Liver (tissue), 9 donors: Measurements from ENCODE around the gene MON2. TPM values are rescaled to one million over a fixed set of nuclear protein-coding genes. Genes with fewer than 3 reads are reported as not detected.

Experiments
- DNase-seq: peaks from one replicate; pipeline ENCODE4 v3.0.0-alpha.2; 2017; ENCODE audit warnings: low spot score
- H3K27ac ChIP-seq, 2 donors: one replicate each; pipeline ENCODE4 v1.7.0; 2013; ENCODE audit warnings: inconsistent platforms in 2 of 2, low read length in 2 of 2, control low read depth in 1 of 2, low read depth in 1 of 2, mild to moderate bottlenecking in 1 of 2
- H3K27me3 ChIP-seq, 4 donors: one replicate each; pipeline versions ENCODE4 v1.6.1 to v1.7.0; 2013; ENCODE audit warnings: low read length in 3 of 4, inconsistent platforms in 1 of 4, mild to moderate bottlenecking in 1 of 4, moderate library complexity in 1 of 4; ENCODE audit not compliant: control insufficient read depth in 4 of 4, insufficient read depth in 4 of 4
- H3K36me3 ChIP-seq, 4 donors: one replicate each; pipeline versions ENCODE4 v1.6.1 to v1.7.0; 2013; ENCODE audit warnings: low read length in 3 of 4, mild to moderate bottlenecking in 3 of 4, low read depth in 1 of 4, moderate library complexity in 1 of 4; ENCODE audit not compliant: control insufficient read depth in 4 of 4, insufficient read depth in 3 of 4
- H3K4me1 ChIP-seq, 4 donors: one replicate each; pipeline versions ENCODE4 v1.6.1 to v1.7.0; 2013; ENCODE audit warnings: low read length in 3 of 4, mild to moderate bottlenecking in 3 of 4, moderate library complexity in 1 of 4; ENCODE audit not compliant: control insufficient read depth in 4 of 4, insufficient read depth in 4 of 4
- H3K4me3 ChIP-seq, 3 donors: one replicate each; pipeline versions ENCODE4 v1.6.1 to v1.7.0; 2013; ENCODE audit warnings: low read length in 3 of 3, control low read depth in 1 of 3, low read depth in 1 of 3, mild to moderate bottlenecking in 1 of 3
- H3K9ac ChIP-seq, 2 donors: one replicate each; pipeline ENCODE4 v1.7.0; 2013; ENCODE audit warnings: low read length in 2 of 2, mild to moderate bottlenecking in 2 of 2, moderate library complexity in 2 of 2, control low read depth in 1 of 2, low read depth in 1 of 2
- H3K9me3 ChIP-seq, 4 donors: one replicate each; pipeline versions ENCODE4 v1.6.1 to v1.7.0; 2013; ENCODE audit warnings: low read length in 3 of 4; ENCODE audit not compliant: control insufficient read depth in 4 of 4
- EGR1 ChIP-seq, 2 donors: IDR thresholded peaks; 2 replicates each; pipeline ENCODE4 v1.6.1; 2016 to 2018; ENCODE audit warnings: antibody characterized with exemption in 2 of 2, low read depth in 2 of 2
- FOXA1 ChIP-seq: IDR thresholded peaks from 2 replicates; pipeline ENCODE4 v1.6.1; 2016; ENCODE audit warnings: antibody characterized with exemption
- FOXA2 ChIP-seq: IDR thresholded peaks from 2 replicates; pipeline ENCODE4 v1.6.1; 2016; ENCODE audit warnings: antibody characterized with exemption
- GABPA ChIP-seq, 2 donors: IDR thresholded peaks in 1 of 2; conservative IDR thresholded peaks in 1 of 2; 2 replicates each; pipeline ENCODE4 v1.6.1; 2016; ENCODE audit warnings: antibody characterized with exemption in 2 of 2, mild to moderate bottlenecking in 1 of 2, moderate library complexity in 1 of 2
- HNF4A ChIP-seq, 2 donors: conservative IDR thresholded peaks; 2 replicates each; pipeline ENCODE4 v1.6.1; 2016; ENCODE audit warnings: antibody characterized with exemption in 2 of 2, mild to moderate bottlenecking in 2 of 2
- HNF4G ChIP-seq: IDR thresholded peaks from 2 replicates; pipeline ENCODE4 v1.6.1; 2016; ENCODE audit warnings: antibody characterized with exemption
- JUND ChIP-seq, 2 donors: IDR thresholded peaks; 2 replicates each; pipeline ENCODE4 v1.6.1; 2016; ENCODE audit warnings: antibody characterized with exemption in 2 of 2
- NR2F2 ChIP-seq: IDR thresholded peaks from 2 replicates; pipeline ENCODE4 v1.6.1; 2016; ENCODE audit warnings: antibody characterized with exemption
- RAD21 ChIP-seq, 2 donors: IDR thresholded peaks; 2 replicates each; pipeline ENCODE4 v1.6.1; 2016; ENCODE audit warnings: antibody characterized with exemption in 2 of 2, mild to moderate bottlenecking in 2 of 2
- RXRA ChIP-seq, 2 donors: IDR thresholded peaks; 2 replicates each; pipeline ENCODE4 v1.6.1; 2017 to 2018; ENCODE audit warnings: antibody characterized with exemption in 2 of 2, mild to moderate bottlenecking in 1 of 2
- SP1 ChIP-seq: IDR thresholded peaks from 2 replicates; pipeline ENCODE4 v1.6.1; 2018; ENCODE audit warnings: antibody characterized with exemption, mild to moderate bottlenecking
- TAF1 ChIP-seq: conservative IDR thresholded peaks from 2 replicates; pipeline ENCODE4 v1.6.1; 2016; ENCODE audit warnings: antibody characterized with exemption, mild to moderate bottlenecking
- YY1 ChIP-seq: IDR thresholded peaks from 2 replicates; pipeline ENCODE4 v1.6.1; 2016; ENCODE audit warnings: antibody characterized with exemption, mild to moderate bottlenecking
- WGBS: extraction: QIAGEN DNeasy Blood & Tissue Kit; methylation state at CpG from one replicate; pipeline ENCODE4 v1.1.7; 2013; 5-methylcytosine and 5-hydroxymethylcytosine counted together
- polyA plus RNA-seq, 2 donors: library from polyadenylated mRNA; stranded (reverse) in 1 of 2; unstranded in 1 of 2; fragments of 200-250 nt in 1 of 2; fragments of >200 nt in 1 of 2; fragmentation: Nextera tagmentation in 1 of 2; extraction: Ambion mirVana in 1 of 2; gene quantifications; one replicate each; pipeline versions ENCODE4 v1.2.1 to v1.2.3, GENCODE V29; 2013 to 2015
- total RNA-seq, 2 donors: library from RNA; depleted of rRNA; stranded (reverse); fragments of >200 nt; gene quantifications; one replicate each; pipeline ENCODE4 v1.2.3, GENCODE V29; 2014
- TF ChIP-seq, protein P1 (sequence below): fragments of 150-350 bp; IDR thresholded peaks from 2 replicates; pipeline ENCODE4 v1.5.1; 2017; ENCODE audit warnings: improper control_type of control experiment, low read depth, low read length; ENCODE audit not compliant: missing input control
- TF ChIP-seq, protein P2 (sequence below): IDR thresholded peaks from 2 replicates; pipeline ENCODE4 v1.6.1; 2016; ENCODE audit warnings: antibody characterized with exemption
- TF ChIP-seq, protein P3 (sequence below): IDR thresholded peaks from 2 replicates; pipeline ENCODE4 v1.6.1; 2016; ENCODE audit warnings: antibody characterized with exemption
- TF ChIP-seq, protein P4 (sequence below): IDR thresholded peaks from 2 replicates; pipeline ENCODE4 v1.6.1; 2016; ENCODE audit warnings: antibody characterized with exemption, mild to moderate bottlenecking
- TF ChIP-seq, protein P5 (sequence below): IDR thresholded peaks from 2 replicates; pipeline ENCODE4 v1.6.1; 2016; ENCODE audit warnings: antibody characterized with exemption
- donor health status: healthy.
- donor health status: healthy.
- donor health status: healthy.
- donor health status: healthy.
- donor health status: healthy.

MON2 gene
- total and polyA plus RNA-seq, 4 donors = 7.5 to 69.9 (median 25.8) TPM

DNA sequence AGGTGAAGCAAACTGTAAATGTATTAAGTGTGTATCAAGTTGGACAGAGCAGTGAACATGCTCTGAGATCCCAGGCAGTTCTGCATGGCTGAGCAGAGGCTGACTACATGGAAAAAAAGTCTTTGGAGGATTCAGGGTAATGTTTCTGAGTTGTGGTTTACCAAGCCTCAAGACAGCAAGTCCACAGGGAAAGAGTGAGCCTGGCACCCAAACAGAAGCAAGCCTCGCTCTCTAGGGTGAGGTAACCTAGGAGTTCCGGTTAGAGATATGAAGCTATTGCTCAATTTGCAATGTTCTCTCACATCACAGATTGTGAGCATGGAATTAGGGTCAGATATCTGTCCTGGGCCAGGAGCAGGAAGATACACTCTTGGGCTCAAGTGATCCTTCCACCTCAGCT lies 158.6 kb downstream of the MON2 start:
- Histone ChIP-seq H3K36me3 (no peaks in the 10 kb centered on the region), H3K4me1 (peaks cover 4 to 18% (median 6%) of the 10 kb centered on the region in 4 donors), H3K27ac (peak overlapping the region; percentile 35 to 42), H3K4me3 (no peak overlapping the region), H3K9me3 (no peaks in the 10 kb centered on the region), H3K9ac (no peak overlapping the region), H3K27me3 (no peaks in the 10 kb centered on the region)
- TF ChIP-seq, protein P1, sequence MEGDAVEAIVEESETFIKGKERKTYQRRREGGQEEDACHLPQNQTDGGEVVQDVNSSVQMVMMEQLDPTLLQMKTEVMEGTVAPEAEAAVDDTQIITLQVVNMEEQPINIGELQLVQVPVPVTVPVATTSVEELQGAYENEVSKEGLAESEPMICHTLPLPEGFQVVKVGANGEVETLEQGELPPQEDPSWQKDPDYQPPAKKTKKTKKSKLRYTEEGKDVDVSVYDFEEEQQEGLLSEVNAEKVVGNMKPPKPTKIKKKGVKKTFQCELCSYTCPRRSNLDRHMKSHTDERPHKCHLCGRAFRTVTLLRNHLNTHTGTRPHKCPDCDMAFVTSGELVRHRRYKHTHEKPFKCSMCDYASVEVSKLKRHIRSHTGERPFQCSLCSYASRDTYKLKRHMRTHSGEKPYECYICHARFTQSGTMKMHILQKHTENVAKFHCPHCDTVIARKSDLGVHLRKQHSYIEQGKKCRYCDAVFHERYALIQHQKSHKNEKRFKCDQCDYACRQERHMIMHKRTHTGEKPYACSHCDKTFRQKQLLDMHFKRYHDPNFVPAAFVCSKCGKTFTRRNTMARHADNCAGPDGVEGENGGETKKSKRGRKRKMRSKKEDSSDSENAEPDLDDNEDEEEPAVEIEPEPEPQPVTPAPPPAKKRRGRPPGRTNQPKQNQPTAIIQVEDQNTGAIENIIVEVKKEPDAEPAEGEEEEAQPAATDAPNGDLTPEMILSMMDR = no peak
- TF ChIP-seq NR2F2 (no peak), SP1 (peak; percentile 59), HNF4G (no peak), EGR1 (IDR thresholded peaks at IDR 0.05; ENCODE audit: low read depth in 2 of 2) (peak in 1 of 2 donors; percentile 9), FOXA2 (no peak), FOXA1 (no peak), JUND (IDR thresholded peaks at IDR 0.05) (peak; percentile 17 to 51), GABPA (IDR thresholded peaks at IDR 0.05 in 1 of 2, conservative IDR thresholded peaks at IDR 0.05 in 1 of 2) (peak in 1 of 2 donors; percentile 65), HNF4A (conservative IDR thresholded peaks at IDR 0.05) (peak; percentile 53 to 72), TAF1 (no peak), RAD21 (IDR thresholded peaks at IDR 0.05) (peak in 1 of 2 donors; percentile 40), RXRA (IDR thresholded peaks at IDR 0.05) (peak; percentile 55 to 72), YY1 (peak; percentile 55)
- TF ChIP-seq, protein P2, sequence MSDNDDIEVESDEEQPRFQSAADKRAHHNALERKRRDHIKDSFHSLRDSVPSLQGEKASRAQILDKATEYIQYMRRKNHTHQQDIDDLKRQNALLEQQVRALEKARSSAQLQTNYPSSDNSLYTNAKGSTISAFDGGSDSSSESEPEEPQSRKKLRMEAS = peak; percentile 33
- TF ChIP-seq, protein P3, sequence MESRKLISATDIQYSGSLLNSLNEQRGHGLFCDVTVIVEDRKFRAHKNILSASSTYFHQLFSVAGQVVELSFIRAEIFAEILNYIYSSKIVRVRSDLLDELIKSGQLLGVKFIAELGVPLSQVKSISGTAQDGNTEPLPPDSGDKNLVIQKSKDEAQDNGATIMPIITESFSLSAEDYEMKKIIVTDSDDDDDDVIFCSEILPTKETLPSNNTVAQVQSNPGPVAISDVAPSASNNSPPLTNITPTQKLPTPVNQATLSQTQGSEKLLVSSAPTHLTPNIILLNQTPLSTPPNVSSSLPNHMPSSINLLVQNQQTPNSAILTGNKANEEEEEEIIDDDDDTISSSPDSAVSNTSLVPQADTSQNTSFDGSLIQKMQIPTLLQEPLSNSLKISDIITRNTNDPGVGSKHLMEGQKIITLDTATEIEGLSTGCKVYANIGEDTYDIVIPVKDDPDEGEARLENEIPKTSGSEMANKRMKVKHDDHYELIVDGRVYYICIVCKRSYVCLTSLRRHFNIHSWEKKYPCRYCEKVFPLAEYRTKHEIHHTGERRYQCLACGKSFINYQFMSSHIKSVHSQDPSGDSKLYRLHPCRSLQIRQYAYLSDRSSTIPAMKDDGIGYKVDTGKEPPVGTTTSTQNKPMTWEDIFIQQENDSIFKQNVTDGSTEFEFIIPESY = no peak
- TF ChIP-seq, protein P4, sequence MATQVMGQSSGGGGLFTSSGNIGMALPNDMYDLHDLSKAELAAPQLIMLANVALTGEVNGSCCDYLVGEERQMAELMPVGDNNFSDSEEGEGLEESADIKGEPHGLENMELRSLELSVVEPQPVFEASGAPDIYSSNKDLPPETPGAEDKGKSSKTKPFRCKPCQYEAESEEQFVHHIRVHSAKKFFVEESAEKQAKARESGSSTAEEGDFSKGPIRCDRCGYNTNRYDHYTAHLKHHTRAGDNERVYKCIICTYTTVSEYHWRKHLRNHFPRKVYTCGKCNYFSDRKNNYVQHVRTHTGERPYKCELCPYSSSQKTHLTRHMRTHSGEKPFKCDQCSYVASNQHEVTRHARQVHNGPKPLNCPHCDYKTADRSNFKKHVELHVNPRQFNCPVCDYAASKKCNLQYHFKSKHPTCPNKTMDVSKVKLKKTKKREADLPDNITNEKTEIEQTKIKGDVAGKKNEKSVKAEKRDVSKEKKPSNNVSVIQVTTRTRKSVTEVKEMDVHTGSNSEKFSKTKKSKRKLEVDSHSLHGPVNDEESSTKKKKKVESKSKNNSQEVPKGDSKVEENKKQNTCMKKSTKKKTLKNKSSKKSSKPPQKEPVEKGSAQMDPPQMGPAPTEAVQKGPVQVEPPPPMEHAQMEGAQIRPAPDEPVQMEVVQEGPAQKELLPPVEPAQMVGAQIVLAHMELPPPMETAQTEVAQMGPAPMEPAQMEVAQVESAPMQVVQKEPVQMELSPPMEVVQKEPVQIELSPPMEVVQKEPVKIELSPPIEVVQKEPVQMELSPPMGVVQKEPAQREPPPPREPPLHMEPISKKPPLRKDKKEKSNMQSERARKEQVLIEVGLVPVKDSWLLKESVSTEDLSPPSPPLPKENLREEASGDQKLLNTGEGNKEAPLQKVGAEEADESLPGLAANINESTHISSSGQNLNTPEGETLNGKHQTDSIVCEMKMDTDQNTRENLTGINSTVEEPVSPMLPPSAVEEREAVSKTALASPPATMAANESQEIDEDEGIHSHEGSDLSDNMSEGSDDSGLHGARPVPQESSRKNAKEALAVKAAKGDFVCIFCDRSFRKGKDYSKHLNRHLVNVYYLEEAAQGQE = no peak
- TF ChIP-seq, protein P5, sequence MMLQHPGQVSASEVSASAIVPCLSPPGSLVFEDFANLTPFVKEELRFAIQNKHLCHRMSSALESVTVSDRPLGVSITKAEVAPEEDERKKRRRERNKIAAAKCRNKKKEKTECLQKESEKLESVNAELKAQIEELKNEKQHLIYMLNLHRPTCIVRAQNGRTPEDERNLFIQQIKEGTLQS = no peak
- WGBS = 28% methylated on average over 2 of the region's 2 CpGs
- no peak for DNase-seq
